Activated naive CD8-positive, alpha-beta T cell (primary cell): ENCODE results near the gene SLC16A3.
A peak's percentile ranks its signal among the peaks of the same experiment; 100 is the strongest.

Experiments used
- H3K27ac Mint-ChIP-seq: one replicate; pipeline ENCODE4 v1.8.0; 2021; ENCODE audit warnings: mixed read lengths
- H3K27me3 Mint-ChIP-seq: one replicate; pipeline ENCODE4 v1.8.0; 2021; ENCODE audit warnings: mixed read lengths
- H3K36me3 Mint-ChIP-seq: one replicate; pipeline ENCODE4 v1.8.0; 2021; ENCODE audit warnings: mixed read lengths
- H3K4me1 Mint-ChIP-seq: one replicate; pipeline ENCODE4 v1.8.0; 2021; ENCODE audit warnings: low read depth, mixed read lengths
- H3K4me3 Mint-ChIP-seq: one replicate; pipeline ENCODE4 v1.8.0; 2021; ENCODE audit warnings: mild to moderate bottlenecking, mixed read lengths
- H3K9me3 Mint-ChIP-seq: one replicate; pipeline ENCODE4 v1.8.0; 2021; ENCODE audit warnings: low read depth, mixed read lengths

SLC16A3 gene

GRCh38 chr17:82269138-82269881 lies 40.5 kb downstream of the SLC16A3 start:
- peaks cover 6% of the 10 kb centered on the region for H3K36me3 Mint-ChIP-seq
- no peaks in the 10 kb centered on the region for H3K27me3 Mint-ChIP-seq
- peak overlapping the region; percentile 90 for H3K4me3 Mint-ChIP-seq
- peak overlapping the region; percentile 92 for H3K27ac Mint-ChIP-seq
- peaks cover 66% of the 10 kb centered on the region for H3K4me1 Mint-ChIP-seq
- no peaks in the 10 kb centered on the region for H3K9me3 Mint-ChIP-seq

- peaks cover 6% of the 10 kb centered on the region for H3K36me3 Mint-ChIP-seq
- H3K27ac Mint-ChIP-seq: peak overlapping the region; percentile 92
- H3K4me1 Mint-ChIP-seq: peaks cover 66% of the 10 kb centered on the region
- no peaks in the 10 kb centered on the region for H3K9me3 Mint-ChIP-seq
- H3K4me3 Mint-ChIP-seq: peak overlapping the region; percentile 90
- no peaks in the 10 kb centered on the region for H3K27me3 Mint-ChIP-seq
Observed at GRCh38 chr17:82269882-82270500, 41.1 kb downstream of the SLC16A3 start.

GRCh38 chr17:82270651-82271050 lies 41.8 kb downstream of the SLC16A3 start:
- Mint-ChIP-seq H3K36me3 (peaks cover 6% of the 10 kb centered on the region), H3K9me3 (no peaks in the 10 kb centered on the region), H3K27ac (peak overlapping the region; percentile 92), H3K27me3 (no peaks in the 10 kb centered on the region), H3K4me3 (peak overlapping the region; percentile 90), H3K4me1 (peaks cover 66% of the 10 kb centered on the region)

- Mint-ChIP-seq H3K4me3 (peak overlapping the region; percentile 90), H3K36me3 (peaks cover 6% of the 10 kb centered on the region), H3K27ac (peak overlapping the region; percentile 92), H3K9me3 (no peaks in the 10 kb centered on the region), H3K27me3 (no peaks in the 10 kb centered on the region), H3K4me1 (peaks cover 59% of the 10 kb centered on the region)
Observed at GRCh38 chr17:82271401-82271800, 42.6 kb downstream of the SLC16A3 start.

- Mint-ChIP-seq H3K27me3 (no peaks in the 10 kb centered on the region), H3K9me3 (no peaks in the 10 kb centered on the region), H3K36me3 (peaks cover 6% of the 10 kb centered on the region), H3K4me1 (peaks cover 48% of the 10 kb centered on the region), H3K27ac (peak overlapping the region; percentile 92), H3K4me3 (peak overlapping the region; percentile 90)
Observed at GRCh38 chr17:82272495-82273326, 43.9 kb downstream of the SLC16A3 start.

- no peaks in the 10 kb centered on the region for H3K27me3 Mint-ChIP-seq
- peaks cover 40% of the 10 kb centered on the region for H3K4me1 Mint-ChIP-seq
- H3K27ac Mint-ChIP-seq: peak within 1 kb of the TSS; percentile 98
Observed at GRCh38 chr17:82273327-82274133, 44.7 kb downstream of the SLC16A3 start, which contains the start of gene CSNK1D. Gene CSNK1D, minus strand, starts transcription at chr17:82273700. Its CDS starts 319 bp downstream, at chr17:82273381.

GRCh38 chr17:82274134-82275020 lies 45.5 kb downstream of the SLC16A3 start:
- Mint-ChIP-seq H3K4me3 (peak overlapping the region; percentile 90), H3K36me3 (peaks cover 8% of the 10 kb centered on the region), H3K4me1 (peaks cover 31% of the 10 kb centered on the region), H3K27me3 (no peaks in the 10 kb centered on the region), H3K27ac (no peak overlapping the region), H3K9me3 (no peaks in the 10 kb centered on the region)

More at GRCh38 chr17:82273327-82274133, 44.7 kb downstream of the SLC16A3 start, which contains the start of gene CSNK1D:
- H3K9me3 Mint-ChIP-seq: no peaks in the 10 kb centered on the region
- H3K4me3 Mint-ChIP-seq: peak within 1 kb of the TSS; percentile 90
- H3K36me3 Mint-ChIP-seq: peaks cover 8% of the 10 kb centered on the region

GRCh38 chr17:82275326-82275725 lies 46.5 kb downstream of the SLC16A3 start:
- no peak overlapping the region for H3K27ac Mint-ChIP-seq
- H3K36me3 Mint-ChIP-seq: peaks cover 6% of the 10 kb centered on the region
- no peaks in the 10 kb centered on the region for H3K9me3 Mint-ChIP-seq
- H3K4me3 Mint-ChIP-seq: no peak overlapping the region
- peaks cover 22% of the 10 kb centered on the region for H3K4me1 Mint-ChIP-seq
- H3K27me3 Mint-ChIP-seq: no peaks in the 10 kb centered on the region

GRCh38 chr17:82276938-82277337 lies 48.1 kb downstream of the SLC16A3 start:
- Mint-ChIP-seq H3K36me3 (peaks cover 5% of the 10 kb centered on the region), H3K9me3 (no peaks in the 10 kb centered on the region), H3K4me3 (no peak overlapping the region), H3K27ac (no peak overlapping the region), H3K27me3 (no peaks in the 10 kb centered on the region), H3K4me1 (peaks cover 16% of the 10 kb centered on the region)

- Mint-ChIP-seq H3K36me3 (peaks cover 2% of the 10 kb centered on the region), H3K27ac (no peak overlapping the region), H3K27me3 (no peaks in the 10 kb centered on the region), H3K4me3 (no peak overlapping the region), H3K9me3 (no peaks in the 10 kb centered on the region), H3K4me1 (peaks cover 10% of the 10 kb centered on the region)
Observed at GRCh38 chr17:82277851-82278250, 49.0 kb downstream of the SLC16A3 start.

- Mint-ChIP-seq H3K4me1 (peaks cover 12% of the 10 kb centered on the region), H3K4me3 (no peak overlapping the region), H3K27ac (no peak overlapping the region), H3K27me3 (no peaks in the 10 kb centered on the region), H3K36me3 (peaks cover 2% of the 10 kb centered on the region), H3K9me3 (no peaks in the 10 kb centered on the region)
Observed at GRCh38 chr17:82278308-82278707, 49.5 kb downstream of the SLC16A3 start.

- Mint-ChIP-seq H3K36me3 (peaks cover 2% of the 10 kb centered on the region), H3K9me3 (no peaks in the 10 kb centered on the region), H3K4me3 (no peak overlapping the region), H3K27me3 (no peaks in the 10 kb centered on the region), H3K4me1 (peaks cover 13% of the 10 kb centered on the region), H3K27ac (no peak overlapping the region)
Observed at GRCh38 chr17:82278786-82279391, 50.0 kb downstream of the SLC16A3 start.

- Mint-ChIP-seq H3K4me1 (peaks cover 13% of the 10 kb centered on the region), H3K36me3 (peaks cover 2% of the 10 kb centered on the region), H3K9me3 (no peaks in the 10 kb centered on the region), H3K27me3 (no peaks in the 10 kb centered on the region), H3K27ac (no peak overlapping the region), H3K4me3 (no peak overlapping the region)
Observed at GRCh38 chr17:82280537-82280936, 51.7 kb downstream of the SLC16A3 start.
